ENCODE measurements around the gene FAM204A. TPM values are rescaled to one million over a fixed set of nuclear protein-coding genes. Genes with fewer than 3 reads are reported as not detected.

Gene FAM204A
- total RNA-seq, 1 experiment from 2014 or later = 27.3 TPM

DNA sequence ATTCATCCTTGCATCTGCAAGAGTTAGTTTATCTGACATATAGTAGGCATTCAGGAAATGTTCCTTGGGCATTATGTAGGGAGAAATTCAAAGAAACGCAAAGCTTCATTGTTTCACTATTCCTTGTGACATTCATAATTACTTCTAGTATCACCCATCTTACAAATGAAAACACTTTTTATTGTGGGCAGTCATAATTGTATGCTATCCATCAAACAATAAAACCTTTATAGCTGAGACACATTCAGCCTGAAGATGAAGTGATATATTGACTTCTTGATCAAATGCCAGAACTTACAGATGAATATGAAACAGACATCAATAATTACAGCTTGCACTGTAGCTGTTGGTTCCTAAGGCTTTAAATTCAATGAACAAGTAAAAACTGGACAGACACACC is 36.4 kb downstream of the FAM204A start:
- POLR2A ChIA-PET (ENCODE audit: unreplicated experiment) = no interaction called here
- CTCF ChIA-PET = no interaction called here
- no peak overlapping the region for H3K4me3 ChIP-seq (ENCODE audit: low read length)
- intact Hi-C loops (cut with micrococcal nuclease) = no loop called here
- no peaks in the 10 kb centered on the region for H3F3A ChIP-seq (ENCODE audit: low read length, unreplicated experiment)
- peaks cover 17% of the 10 kb centered on the region; the same call in 1 of the 2 replicates for H3K4me1 ChIP-seq (ENCODE audit: insufficient read depth, low read length)
- H3K9ac ChIP-seq (ENCODE audit: low read length) = no peak overlapping the region
- H4K20me1 ChIP-seq (ENCODE audit: low read length) = no peaks in the 10 kb centered on the region
- H3K27me3 ChIP-seq (ENCODE audit: low read length) = no peaks in the 10 kb centered on the region
- DNase-seq (no peak), ATAC-seq (no peak)
- H3K36me3 ChIP-seq (ENCODE audit: low read depth, low read length) = peaks cover 11% of the 10 kb centered on the region; the same call in 1 of the 2 replicates
- no peaks in the 10 kb centered on the region for H3K9me2 ChIP-seq (replicated peaks; ENCODE audit: low read length)
- H2AFZ ChIP-seq (ENCODE audit: low read length) = no peak overlapping the region
- no peaks in the 10 kb centered on the region for H3K79me2 ChIP-seq (ENCODE audit: low read length)
- no peaks in the 10 kb centered on the region for H3K9me3 ChIP-seq (ENCODE audit: low read length)
- no peak overlapping the region for H3K4me2 ChIP-seq (ENCODE audit: low read length)
- TF ChIP-seq EZH2phosphoT487 (IDR thresholded peaks at IDR 0.05; ENCODE audit: borderline replicate concordance, low read length) (no peak), EZH2 (IDR thresholded peaks at IDR 0.05; ENCODE audit: low read length, unreplicated experiment) (no peak)
- TF ChIP-seq, protein P1, sequence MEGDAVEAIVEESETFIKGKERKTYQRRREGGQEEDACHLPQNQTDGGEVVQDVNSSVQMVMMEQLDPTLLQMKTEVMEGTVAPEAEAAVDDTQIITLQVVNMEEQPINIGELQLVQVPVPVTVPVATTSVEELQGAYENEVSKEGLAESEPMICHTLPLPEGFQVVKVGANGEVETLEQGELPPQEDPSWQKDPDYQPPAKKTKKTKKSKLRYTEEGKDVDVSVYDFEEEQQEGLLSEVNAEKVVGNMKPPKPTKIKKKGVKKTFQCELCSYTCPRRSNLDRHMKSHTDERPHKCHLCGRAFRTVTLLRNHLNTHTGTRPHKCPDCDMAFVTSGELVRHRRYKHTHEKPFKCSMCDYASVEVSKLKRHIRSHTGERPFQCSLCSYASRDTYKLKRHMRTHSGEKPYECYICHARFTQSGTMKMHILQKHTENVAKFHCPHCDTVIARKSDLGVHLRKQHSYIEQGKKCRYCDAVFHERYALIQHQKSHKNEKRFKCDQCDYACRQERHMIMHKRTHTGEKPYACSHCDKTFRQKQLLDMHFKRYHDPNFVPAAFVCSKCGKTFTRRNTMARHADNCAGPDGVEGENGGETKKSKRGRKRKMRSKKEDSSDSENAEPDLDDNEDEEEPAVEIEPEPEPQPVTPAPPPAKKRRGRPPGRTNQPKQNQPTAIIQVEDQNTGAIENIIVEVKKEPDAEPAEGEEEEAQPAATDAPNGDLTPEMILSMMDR (conservative IDR thresholded peaks at IDR 0.05; ENCODE audit: low read depth, low read length) = no peak
- no TSS peak for BruUV-seq (replicated peaks)
- no peak overlapping the region for H3K27ac ChIP-seq (ENCODE audit: low read length)

DNA sequence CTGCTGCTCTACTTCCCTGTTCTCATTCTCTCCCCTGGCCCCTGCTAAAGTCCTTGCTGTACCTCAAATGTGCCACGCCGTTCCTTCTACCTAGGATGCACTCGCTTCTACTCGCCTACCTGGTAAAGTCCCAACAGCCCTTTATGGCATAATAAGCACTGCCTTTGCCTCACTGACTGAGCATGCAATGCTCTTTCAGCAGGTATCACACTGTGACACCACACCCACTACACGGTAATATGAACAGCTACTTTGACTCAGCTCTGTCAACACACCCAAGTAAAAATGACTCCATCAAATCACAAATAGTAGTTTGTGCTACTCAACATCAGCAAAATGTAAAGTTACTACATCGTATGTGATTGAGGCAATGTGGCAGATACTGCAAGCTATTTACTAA is 37.6 kb downstream of the FAM204A start:
- Histone ChIP-seq H3K36me3 (ENCODE audit: low read depth, low read length) (peaks cover 6% of the 10 kb centered on the region; the same call in 1 of the 2 replicates), H3K79me2 (ENCODE audit: low read length) (no peaks in the 10 kb centered on the region), H3K4me2 (ENCODE audit: low read length) (no peak overlapping the region), H3K4me1 (ENCODE audit: insufficient read depth, low read length) (peaks cover 23% of the 10 kb centered on the region; the same call in 1 of the 2 replicates), H4K20me1 (ENCODE audit: low read length) (no peaks in the 10 kb centered on the region), H3F3A (ENCODE audit: low read length, unreplicated experiment) (no peaks in the 10 kb centered on the region), H3K27ac (ENCODE audit: low read length) (no peak overlapping the region), H3K4me3 (ENCODE audit: low read length) (no peak overlapping the region), H3K9me2 (replicated peaks; ENCODE audit: low read length) (no peaks in the 10 kb centered on the region), H3K9ac (ENCODE audit: low read length) (no peak overlapping the region), H3K9me3 (ENCODE audit: low read length) (no peaks in the 10 kb centered on the region), H2AFZ (ENCODE audit: low read length) (no peak overlapping the region), H3K27me3 (ENCODE audit: low read length) (no peaks in the 10 kb centered on the region)
- intact Hi-C loops (cut with micrococcal nuclease) = loop anchor here (5.0 kb wide), 1 partner anchor 38 kb away; the partner anchor contains the start of gene FAM204A
- ATAC-seq = peak; percentile 53
- POLR2A ChIA-PET (ENCODE audit: unreplicated experiment) = interaction anchor here (0.6 kb wide), 1 partner anchor 434 kb away, joined by 3 read pairs; no protein-coding TSS in a partner anchor
- peak; percentile 47 for DNase-seq
- TF ChIP-seq, protein P1 (conservative IDR thresholded peaks at IDR 0.05; ENCODE audit: low read depth, low read length) = no peak
- CTCF ChIA-PET = no interaction called here
- BruUV-seq (replicated peaks) = no TSS peak

DNA sequence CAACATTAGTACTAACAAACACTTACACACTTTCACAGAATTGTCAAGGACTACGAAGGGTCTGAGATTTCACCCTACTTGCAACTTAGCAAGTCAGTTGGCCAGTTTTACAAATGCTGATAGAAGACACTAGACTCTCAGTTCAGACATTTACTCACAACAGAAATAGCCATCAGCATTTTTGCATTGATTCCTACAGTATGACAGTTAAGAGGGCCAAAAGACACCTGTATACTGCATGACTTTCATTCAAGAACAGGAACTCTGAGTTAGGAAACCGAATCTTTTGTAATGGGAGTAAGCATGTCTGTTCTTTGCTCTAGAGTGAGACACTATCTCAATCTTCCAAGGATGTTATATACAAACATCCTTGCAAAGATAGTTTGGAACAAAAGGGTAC is 40.9 kb downstream of the FAM204A start:
- Histone ChIP-seq H4K20me1 (ENCODE audit: low read length) (no peaks in the 10 kb centered on the region), H3F3A (ENCODE audit: low read length, unreplicated experiment) (no peaks in the 10 kb centered on the region), H3K4me2 (ENCODE audit: low read length) (no peak overlapping the region), H2AFZ (ENCODE audit: low read length) (no peak overlapping the region), H3K9ac (ENCODE audit: low read length) (no peak overlapping the region), H3K36me3 (ENCODE audit: low read depth, low read length) (no peaks in the 10 kb centered on the region), H3K4me1 (ENCODE audit: insufficient read depth, low read length) (peaks cover 23% of the 10 kb centered on the region; the same call in 1 of the 2 replicates), H3K27ac (ENCODE audit: low read length) (no peak overlapping the region), H3K27me3 (ENCODE audit: low read length) (no peaks in the 10 kb centered on the region), H3K4me3 (ENCODE audit: low read length) (no peak overlapping the region), H3K79me2 (ENCODE audit: low read length) (no peaks in the 10 kb centered on the region), H3K9me2 (replicated peaks; ENCODE audit: low read length) (no peaks in the 10 kb centered on the region), H3K9me3 (ENCODE audit: low read length) (no peaks in the 10 kb centered on the region)
- intact Hi-C loops (cut with micrococcal nuclease) = loop anchor here (5.0 kb wide), 1 partner anchor 41 kb away; the partner anchor contains the start of gene FAM204A
- TF ChIP-seq, protein P1 (conservative IDR thresholded peaks at IDR 0.05; ENCODE audit: low read depth, low read length) = no peak
- TF ChIP-seq EZH2phosphoT487 (IDR thresholded peaks at IDR 0.05; ENCODE audit: borderline replicate concordance, low read length) (no peak), EZH2 (IDR thresholded peaks at IDR 0.05; ENCODE audit: low read length, unreplicated experiment) (no peak)
- DNase-seq = no peak
- no peak for ATAC-seq
- ChIA-PET CTCF (no interaction called here), POLR2A (ENCODE audit: unreplicated experiment) (no interaction called here)
- no TSS peak for BruUV-seq (replicated peaks)
